ENCODE results near the gene TAF4. TPM values are rescaled to one million over a fixed set of nuclear protein-coding genes. Genes with fewer than 3 reads are reported as not detected.

The TAF4 gene
- polyA plus RNA-seq, 1 donor from 2014 or later: 10.2 TPM

DNA sequence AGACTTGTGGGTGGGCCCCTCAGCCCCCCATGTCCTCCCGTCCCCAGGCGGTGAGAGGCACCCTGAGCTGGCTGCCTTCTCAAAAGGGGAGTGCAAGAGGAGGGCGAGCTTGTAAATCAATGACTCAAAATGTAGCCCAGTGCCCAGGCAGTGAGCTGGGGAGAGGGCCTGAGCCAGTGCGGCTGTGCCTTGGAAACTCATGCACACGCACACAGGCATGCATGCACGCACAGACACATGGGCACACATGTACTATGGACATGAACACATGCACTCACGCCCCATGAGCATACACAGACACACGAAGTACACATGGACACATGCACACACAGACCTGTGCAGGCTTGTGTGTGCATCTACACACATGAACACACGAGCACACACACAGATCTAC lies 133.5 kb downstream of the TAF4 start:
- H3F3A ChIP-seq (ENCODE audit: insufficient read depth, low read length, poor library complexity, severe bottlenecking): no peaks in the 10 kb centered on the region
- H3K79me2 ChIP-seq (replicated peaks; ENCODE audit: insufficient read depth, low read length): no peaks in the 10 kb centered on the region
- no peak overlapping the region for H2AFZ ChIP-seq (ENCODE audit: low read depth, low read length)
- no peak overlapping the region for H3K9ac ChIP-seq (ENCODE audit: low read length)
- TF ChIP-seq SMC3 (conservative IDR thresholded peaks at IDR 0.05; ENCODE audit: poor library complexity): no peak
- no peak for TF ChIP-seq EZH2 (IDR thresholded peaks at IDR 0.05; ENCODE audit: borderline replicate concordance, insufficient read depth, low read length, poor library complexity, severe bottlenecking)
- no peak for TF ChIP-seq POLR2AphosphoS5 (IDR thresholded peaks at IDR 0.05)
- TF ChIP-seq MXI1 (conservative IDR thresholded peaks at IDR 0.05; ENCODE audit: poor library complexity, severe bottlenecking): no peak
- TF ChIP-seq, protein P1, sequence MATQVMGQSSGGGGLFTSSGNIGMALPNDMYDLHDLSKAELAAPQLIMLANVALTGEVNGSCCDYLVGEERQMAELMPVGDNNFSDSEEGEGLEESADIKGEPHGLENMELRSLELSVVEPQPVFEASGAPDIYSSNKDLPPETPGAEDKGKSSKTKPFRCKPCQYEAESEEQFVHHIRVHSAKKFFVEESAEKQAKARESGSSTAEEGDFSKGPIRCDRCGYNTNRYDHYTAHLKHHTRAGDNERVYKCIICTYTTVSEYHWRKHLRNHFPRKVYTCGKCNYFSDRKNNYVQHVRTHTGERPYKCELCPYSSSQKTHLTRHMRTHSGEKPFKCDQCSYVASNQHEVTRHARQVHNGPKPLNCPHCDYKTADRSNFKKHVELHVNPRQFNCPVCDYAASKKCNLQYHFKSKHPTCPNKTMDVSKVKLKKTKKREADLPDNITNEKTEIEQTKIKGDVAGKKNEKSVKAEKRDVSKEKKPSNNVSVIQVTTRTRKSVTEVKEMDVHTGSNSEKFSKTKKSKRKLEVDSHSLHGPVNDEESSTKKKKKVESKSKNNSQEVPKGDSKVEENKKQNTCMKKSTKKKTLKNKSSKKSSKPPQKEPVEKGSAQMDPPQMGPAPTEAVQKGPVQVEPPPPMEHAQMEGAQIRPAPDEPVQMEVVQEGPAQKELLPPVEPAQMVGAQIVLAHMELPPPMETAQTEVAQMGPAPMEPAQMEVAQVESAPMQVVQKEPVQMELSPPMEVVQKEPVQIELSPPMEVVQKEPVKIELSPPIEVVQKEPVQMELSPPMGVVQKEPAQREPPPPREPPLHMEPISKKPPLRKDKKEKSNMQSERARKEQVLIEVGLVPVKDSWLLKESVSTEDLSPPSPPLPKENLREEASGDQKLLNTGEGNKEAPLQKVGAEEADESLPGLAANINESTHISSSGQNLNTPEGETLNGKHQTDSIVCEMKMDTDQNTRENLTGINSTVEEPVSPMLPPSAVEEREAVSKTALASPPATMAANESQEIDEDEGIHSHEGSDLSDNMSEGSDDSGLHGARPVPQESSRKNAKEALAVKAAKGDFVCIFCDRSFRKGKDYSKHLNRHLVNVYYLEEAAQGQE (IDR thresholded peaks at IDR 0.05; ENCODE audit: borderline replicate concordance): no peak
- TF ChIP-seq, protein P2, sequence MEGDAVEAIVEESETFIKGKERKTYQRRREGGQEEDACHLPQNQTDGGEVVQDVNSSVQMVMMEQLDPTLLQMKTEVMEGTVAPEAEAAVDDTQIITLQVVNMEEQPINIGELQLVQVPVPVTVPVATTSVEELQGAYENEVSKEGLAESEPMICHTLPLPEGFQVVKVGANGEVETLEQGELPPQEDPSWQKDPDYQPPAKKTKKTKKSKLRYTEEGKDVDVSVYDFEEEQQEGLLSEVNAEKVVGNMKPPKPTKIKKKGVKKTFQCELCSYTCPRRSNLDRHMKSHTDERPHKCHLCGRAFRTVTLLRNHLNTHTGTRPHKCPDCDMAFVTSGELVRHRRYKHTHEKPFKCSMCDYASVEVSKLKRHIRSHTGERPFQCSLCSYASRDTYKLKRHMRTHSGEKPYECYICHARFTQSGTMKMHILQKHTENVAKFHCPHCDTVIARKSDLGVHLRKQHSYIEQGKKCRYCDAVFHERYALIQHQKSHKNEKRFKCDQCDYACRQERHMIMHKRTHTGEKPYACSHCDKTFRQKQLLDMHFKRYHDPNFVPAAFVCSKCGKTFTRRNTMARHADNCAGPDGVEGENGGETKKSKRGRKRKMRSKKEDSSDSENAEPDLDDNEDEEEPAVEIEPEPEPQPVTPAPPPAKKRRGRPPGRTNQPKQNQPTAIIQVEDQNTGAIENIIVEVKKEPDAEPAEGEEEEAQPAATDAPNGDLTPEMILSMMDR (IDR thresholded peaks at IDR 0.05; ENCODE audit: poor library complexity, severe bottlenecking): no peak
- TF ChIP-seq EP300 (conservative IDR thresholded peaks at IDR 0.05; ENCODE audit: poor library complexity, severe bottlenecking): no peak
- TF ChIP-seq TAF1 (IDR thresholded peaks at IDR 0.05; ENCODE audit: low read depth): no peak
- no peak for TF ChIP-seq RAD21 (conservative IDR thresholded peaks at IDR 0.05)
- no peak overlapping the region for H3K4me2 ChIP-seq (ENCODE audit: low read length)
- no peaks in the 10 kb centered on the region for H3K9me2 ChIP-seq (ENCODE audit: insufficient read depth, low read length)
- H3K27me3 ChIP-seq (ENCODE audit: insufficient read depth, low read depth, low read length): no peaks in the 10 kb centered on the region
- no peak overlapping the region for H3K27ac ChIP-seq (ENCODE audit: low read length)
- no peaks in the 10 kb centered on the region for H4K20me1 ChIP-seq (ENCODE audit: insufficient read depth)
- H3K36me3 ChIP-seq (ENCODE audit: insufficient read depth, low read length): peaks cover 5% of the 10 kb centered on the region
- no peaks in the 10 kb centered on the region for H3K9me3 ChIP-seq (ENCODE audit: low read length)
- H3K4me3 ChIP-seq (ENCODE audit: low read length): no peak overlapping the region

DNA sequence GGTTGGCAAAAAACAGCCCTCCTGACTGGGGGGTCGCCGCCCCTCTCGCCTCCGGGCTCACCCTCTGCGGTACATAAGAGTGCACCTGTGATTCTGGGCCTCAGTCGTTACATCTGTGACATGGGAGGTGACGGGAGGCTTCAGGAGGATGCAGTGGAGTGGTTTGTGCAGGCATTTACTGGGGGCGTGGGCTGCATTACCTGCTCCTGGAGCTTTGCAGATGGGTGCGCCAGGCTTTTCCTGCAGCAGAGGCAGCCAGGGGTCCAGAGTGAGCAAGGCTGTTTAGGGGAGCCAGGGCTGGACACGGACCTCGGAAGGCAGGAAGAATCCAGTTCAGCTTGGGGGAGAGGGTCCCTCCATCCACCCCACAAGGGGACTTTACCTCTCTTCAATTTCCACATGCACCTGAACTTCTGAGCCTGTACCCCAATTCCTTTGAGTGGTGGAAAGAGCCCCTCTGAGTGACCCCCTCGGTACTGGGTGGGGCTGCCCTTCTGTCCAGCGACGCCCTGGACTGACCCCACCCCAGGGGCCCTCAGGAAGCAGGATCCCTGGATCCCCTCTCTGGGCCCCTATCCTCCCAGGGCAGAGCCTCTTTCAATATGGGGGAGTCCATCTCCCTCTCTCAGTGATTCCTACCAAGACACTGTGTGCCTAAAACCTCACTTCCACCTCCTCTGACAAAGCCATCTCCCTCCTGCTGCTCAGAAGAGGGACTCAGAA lies 134.0 kb downstream of the TAF4 start:
- H3F3A ChIP-seq (ENCODE audit: insufficient read depth, low read length, poor library complexity, severe bottlenecking): no peaks in the 10 kb centered on the region
- no peak overlapping the region for H3K9ac ChIP-seq (ENCODE audit: low read length)
- H3K27ac ChIP-seq (ENCODE audit: low read length): no peak overlapping the region
- no peak overlapping the region for H3K4me2 ChIP-seq (ENCODE audit: low read length)
- no peak for TF ChIP-seq EP300 (conservative IDR thresholded peaks at IDR 0.05; ENCODE audit: poor library complexity, severe bottlenecking)
- no peaks in the 10 kb centered on the region for H4K20me1 ChIP-seq (ENCODE audit: insufficient read depth)
- H3K27me3 ChIP-seq (ENCODE audit: insufficient read depth, low read depth, low read length): no peaks in the 10 kb centered on the region
- no peaks in the 10 kb centered on the region for H3K9me2 ChIP-seq (ENCODE audit: insufficient read depth, low read length)
- H3K9me3 ChIP-seq (ENCODE audit: low read length): no peaks in the 10 kb centered on the region
- H3K79me2 ChIP-seq (replicated peaks; ENCODE audit: insufficient read depth, low read length): no peaks in the 10 kb centered on the region
- H3K4me3 ChIP-seq (ENCODE audit: low read length): no peak overlapping the region
- peaks cover 5% of the 10 kb centered on the region for H3K36me3 ChIP-seq (ENCODE audit: insufficient read depth, low read length)
- no peak overlapping the region for H2AFZ ChIP-seq (ENCODE audit: low read depth, low read length)
